ENCODE results near the gene NFATC3. TPM values are rescaled to one million over a fixed set of nuclear protein-coding genes. Genes with fewer than 3 reads are reported as not detected.

The NFATC3 gene
- total RNA-seq, 1 experiment from 2014 or later = 33.0 TPM

GRCh38 chr16:68071518-68071901 is 13.7 kb upstream of the NFATC3 start:
- Mint-ChIP-seq H3K36me3 (ENCODE audit: insufficient read depth in 1 of 3, low read depth in 3 of 3) (peaks cover 22 to 63% (median 57%) of the 10 kb centered on the region in 3 experiments), H3K9me3 (no peaks in the 10 kb centered on the region), H3K4me3 (no peak overlapping the region), H3K27me3 (ENCODE audit: low read depth) (no peaks in the 10 kb centered on the region), H3K4me1 (no peaks in the 10 kb centered on the region), H3K27ac (no peak overlapping the region)
- Histone ChIP-seq H2BK20ac (ENCODE audit: low read depth, low read length, poor library complexity, severe bottlenecking) (no peak overlapping the region), H3K27ac (ENCODE audit: insufficient read length, low read depth, low read length) (no peak overlapping the region), H2BK12ac (ENCODE audit: insufficient read length, low read depth, low read length) (no peak overlapping the region), H3K23me2 (ENCODE audit: insufficient read length, low read depth, low read length, poor library complexity, severe bottlenecking) (no peaks in the 10 kb centered on the region), H3K4ac (ENCODE audit: low read depth, low read length) (no peak overlapping the region), H4K8ac (replicated peaks; ENCODE audit: insufficient read length, low read depth, low read length) (no peak overlapping the region), H3K18ac (ENCODE audit: insufficient read length, low read depth, low read length) (no peak overlapping the region), H4K5ac (ENCODE audit: insufficient read length, low read depth, low read length) (no peak overlapping the region), H3K79me2 (ENCODE audit: insufficient read depth, low read length) (no peaks in the 10 kb centered on the region), H3K56ac (ENCODE audit: insufficient read length, low read depth, low read length) (no peak overlapping the region), H3K4me1 (ENCODE audit: insufficient read depth, low read length) (no peaks in the 10 kb centered on the region), H4K20me1 (ENCODE audit: control insufficient read depth, insufficient read depth, insufficient read length) (no peaks in the 10 kb centered on the region), H2BK120ac (ENCODE audit: low read depth, low read length, poor library complexity, severe bottlenecking) (no peak overlapping the region), H2BK15ac (ENCODE audit: low read depth, low read length) (no peak overlapping the region), H4K91ac (ENCODE audit: insufficient read length, low read depth, low read length) (no peak overlapping the region), H2AK5ac (ENCODE audit: insufficient read length, low read length) (no peak overlapping the region), H3K27me3 (ENCODE audit: insufficient read depth, low read length) (no peaks in the 10 kb centered on the region), H3K4me2 (ENCODE audit: insufficient read depth, insufficient read length, low read length) (no peak overlapping the region), H3K79me1 (ENCODE audit: insufficient read depth, low read depth, low read length, poor library complexity, severe bottlenecking) (no peaks in the 10 kb centered on the region), H3K9ac (ENCODE audit: extremely low read depth, insufficient read length, low read length) (no peak overlapping the region), H3K9me3 (ENCODE audit: control insufficient read depth, low read depth, low read length) (no peaks in the 10 kb centered on the region), H2BK5ac (ENCODE audit: insufficient read length, low read length) (no peak overlapping the region), H2AFZ (ENCODE audit: low read length) (no peak overlapping the region), H3T11ph (ENCODE audit: low read length) (no peak overlapping the region), H3K14ac (ENCODE audit: insufficient read depth, low read length) (no peak overlapping the region), H3K23ac (ENCODE audit: insufficient read length, low read depth, low read length) (no peak overlapping the region)
- DNase-seq = no peak
- no CpG with 5 or more reads among the region's 1 CpG for WGBS (ENCODE audit: extremely low coverage, insufficient read length, low lambda C conversion rate)
- TF ChIP-seq CTCF (conservative IDR thresholded peaks at IDR 0.05) = no peak
